ENCODE results near the gene HSPA1L. TPM values are rescaled to one million over a fixed set of nuclear protein-coding genes. Genes with fewer than 3 reads are reported as not detected.

HSPA1L gene
- total RNA-seq, 1 donor from 2014 or later: 0.49 TPM

DNA sequence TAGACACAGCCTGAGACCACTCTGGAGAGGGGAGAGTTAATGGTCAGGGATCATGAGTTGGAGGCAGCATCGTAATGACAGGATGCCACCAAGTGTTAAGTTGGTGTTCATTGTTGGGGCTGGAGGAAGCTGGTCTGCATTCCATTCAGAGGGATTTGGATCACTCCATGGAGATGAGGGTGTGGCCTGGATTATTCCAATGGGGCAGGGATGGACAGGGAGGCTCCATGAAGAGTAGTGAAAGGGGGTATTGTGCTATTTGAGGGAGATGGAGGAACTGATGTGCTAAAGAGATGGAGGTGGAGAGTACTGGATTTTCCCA is 51.5 kb downstream of the HSPA1L start:
- Mint-ChIP-seq H3K9me3 (no peaks in the 10 kb centered on the region), H3K27me3 (ENCODE audit: insufficient read depth, low read depth) (peaks cover 4% of the 10 kb centered on the region), H3K36me3 (peaks cover 34% of the 10 kb centered on the region), H3K27ac (peak overlapping the region; percentile 86), H3K4me1 (peaks cover 29% of the 10 kb centered on the region), H3K4me3 (peak overlapping the region; percentile 54)
- H3K27ac ChIP-seq: peak overlapping the region; percentile 67
- no peaks in the 10 kb centered on the region for H3K9me3 ChIP-seq (ENCODE audit: low read depth)
- peaks cover 18% of the 10 kb centered on the region for H3F3A ChIP-seq (ENCODE audit: low read depth)
- no peak overlapping the region for H3K4me3 ChIP-seq
- no peaks in the 10 kb centered on the region for H3K36me3 ChIP-seq
- H3K9ac ChIP-seq: no peak overlapping the region
- TF ChIP-seq EZH2 (IDR thresholded peaks at IDR 0.05) (no peak), EZH2phosphoT487 (IDR thresholded peaks at IDR 0.05) (no peak)
- TF ChIP-seq, protein P1, sequence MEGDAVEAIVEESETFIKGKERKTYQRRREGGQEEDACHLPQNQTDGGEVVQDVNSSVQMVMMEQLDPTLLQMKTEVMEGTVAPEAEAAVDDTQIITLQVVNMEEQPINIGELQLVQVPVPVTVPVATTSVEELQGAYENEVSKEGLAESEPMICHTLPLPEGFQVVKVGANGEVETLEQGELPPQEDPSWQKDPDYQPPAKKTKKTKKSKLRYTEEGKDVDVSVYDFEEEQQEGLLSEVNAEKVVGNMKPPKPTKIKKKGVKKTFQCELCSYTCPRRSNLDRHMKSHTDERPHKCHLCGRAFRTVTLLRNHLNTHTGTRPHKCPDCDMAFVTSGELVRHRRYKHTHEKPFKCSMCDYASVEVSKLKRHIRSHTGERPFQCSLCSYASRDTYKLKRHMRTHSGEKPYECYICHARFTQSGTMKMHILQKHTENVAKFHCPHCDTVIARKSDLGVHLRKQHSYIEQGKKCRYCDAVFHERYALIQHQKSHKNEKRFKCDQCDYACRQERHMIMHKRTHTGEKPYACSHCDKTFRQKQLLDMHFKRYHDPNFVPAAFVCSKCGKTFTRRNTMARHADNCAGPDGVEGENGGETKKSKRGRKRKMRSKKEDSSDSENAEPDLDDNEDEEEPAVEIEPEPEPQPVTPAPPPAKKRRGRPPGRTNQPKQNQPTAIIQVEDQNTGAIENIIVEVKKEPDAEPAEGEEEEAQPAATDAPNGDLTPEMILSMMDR (IDR thresholded peaks at IDR 0.05): no peak
- H3K4me2 ChIP-seq: peak overlapping the region; percentile 73
- no peaks in the 10 kb centered on the region for H4K20me1 ChIP-seq (ENCODE audit: low read depth)
- H3K27me3 ChIP-seq: no peaks in the 10 kb centered on the region
- peaks cover 23% of the 10 kb centered on the region for H3K4me1 ChIP-seq
- peak; percentile 88 for DNase-seq (ENCODE audit: low spot score)
- no peaks in the 10 kb centered on the region for H3K79me2 ChIP-seq (ENCODE audit: low read depth)
- H2AFZ ChIP-seq (replicated peaks): no peak overlapping the region

DNA sequence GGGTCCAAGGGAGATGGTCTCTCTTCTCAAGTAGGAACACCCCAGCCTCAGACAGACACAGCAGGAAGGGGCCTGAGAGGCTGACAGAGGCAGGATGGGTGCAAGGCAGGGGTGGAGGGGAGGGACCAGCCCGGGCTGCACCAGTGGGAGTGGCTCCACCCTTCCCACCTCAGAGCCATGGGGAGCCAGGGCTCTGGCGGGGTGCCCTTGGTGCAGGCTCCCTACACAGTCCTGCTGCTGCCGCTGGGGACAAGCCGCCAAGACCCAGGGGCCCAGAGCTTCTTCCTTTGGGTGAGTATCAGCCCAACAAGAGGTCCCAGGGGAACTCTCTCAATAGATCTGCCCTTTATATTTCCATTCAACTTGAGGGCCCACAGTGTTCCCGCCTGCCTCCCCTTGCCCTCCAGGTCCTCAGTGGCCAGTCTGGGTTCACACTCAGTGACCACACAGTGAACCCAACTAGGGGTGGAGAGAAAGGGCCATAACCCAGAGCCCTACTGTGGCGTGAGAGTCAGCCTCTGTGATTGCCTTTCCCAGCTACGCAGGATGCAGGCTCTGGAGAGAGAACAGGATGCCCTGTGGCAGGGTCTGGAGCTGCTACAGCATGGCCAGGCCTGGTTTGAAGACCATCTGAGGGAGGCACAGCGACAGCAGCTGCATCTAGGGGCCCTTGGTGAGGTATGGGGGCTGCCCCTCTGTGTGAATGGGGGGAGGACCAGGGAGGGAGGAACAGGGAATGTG is 52.0 kb downstream of the HSPA1L start:
- Histone ChIP-seq H3K79me2 (ENCODE audit: low read depth) (no peaks in the 10 kb centered on the region), H3K9ac (no peak overlapping the region), H3F3A (ENCODE audit: low read depth) (peaks cover 18% of the 10 kb centered on the region), H3K4me3 (no peak overlapping the region), H3K4me1 (peaks cover 23% of the 10 kb centered on the region), H3K27me3 (no peaks in the 10 kb centered on the region), H4K20me1 (ENCODE audit: low read depth) (no peaks in the 10 kb centered on the region), H3K27ac (peak overlapping the region; percentile 67), H3K36me3 (no peaks in the 10 kb centered on the region), H3K9me3 (ENCODE audit: low read depth) (no peaks in the 10 kb centered on the region), H3K4me2 (peak overlapping the region; percentile 73), H2AFZ (replicated peaks) (no peak overlapping the region)
- Mint-ChIP-seq H3K36me3 (peaks cover 38% of the 10 kb centered on the region), H3K4me3 (peak overlapping the region; percentile 54), H3K4me1 (peaks cover 29% of the 10 kb centered on the region), H3K9me3 (no peaks in the 10 kb centered on the region), H3K27me3 (ENCODE audit: insufficient read depth, low read depth) (peaks cover 4% of the 10 kb centered on the region), H3K27ac (peak overlapping the region; percentile 96)
- TF ChIP-seq EZH2 (IDR thresholded peaks at IDR 0.05) (no peak), EZH2phosphoT487 (IDR thresholded peaks at IDR 0.05) (no peak)
- TF ChIP-seq, protein P1 (IDR thresholded peaks at IDR 0.05): no peak
- DNase-seq (ENCODE audit: low spot score): no peak

DNA sequence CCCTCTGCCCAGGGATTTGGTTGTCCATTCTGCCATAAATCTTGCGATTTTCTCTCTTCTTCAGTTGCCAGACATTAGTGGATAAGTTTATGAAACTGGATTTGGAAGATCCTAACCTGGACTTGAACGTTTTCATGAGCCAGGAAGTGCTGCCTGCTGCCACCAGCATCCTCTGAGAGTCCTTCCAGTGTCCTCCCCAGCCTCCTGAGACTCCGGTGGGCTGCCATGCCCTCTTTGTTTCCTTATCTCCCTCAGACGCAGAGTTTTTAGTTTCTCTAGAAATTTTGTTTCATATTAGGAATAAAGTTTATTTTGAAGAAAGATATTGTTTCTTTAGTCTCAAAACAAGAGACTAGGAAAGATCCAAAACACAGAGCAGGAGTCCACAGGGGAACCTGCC is 52.7 kb downstream of the HSPA1L start, which contains the start of gene SAPCD1:
TSS of gene SAPCD1 (plus strand) at position 301 of the 400 bp plus-strand sequence. CDS start 399 bp downstream, outside the sequence.
- Mint-ChIP-seq H3K4me3 (peak within 1 kb of the TSS; percentile 54), H3K27me3 (ENCODE audit: insufficient read depth, low read depth) (peaks cover 4% of the 10 kb centered on the region), H3K9me3 (no peaks in the 10 kb centered on the region), H3K27ac (peak within 1 kb of the TSS; percentile 96), H3K36me3 (peaks cover 40% of the 10 kb centered on the region), H3K4me1 (peaks cover 29% of the 10 kb centered on the region)
- Histone ChIP-seq H3K27me3 (no peaks in the 10 kb centered on the region), H4K20me1 (ENCODE audit: low read depth) (no peaks in the 10 kb centered on the region), H3K9me3 (ENCODE audit: low read depth) (no peaks in the 10 kb centered on the region), H3K36me3 (no peaks in the 10 kb centered on the region), H2AFZ (replicated peaks) (no peak within 1 kb of the TSS), H3K27ac (peak within 1 kb of the TSS; percentile 67), H3K4me3 (no peak within 1 kb of the TSS), H3F3A (ENCODE audit: low read depth) (peaks cover 18% of the 10 kb centered on the region), H3K4me1 (peaks cover 23% of the 10 kb centered on the region), H3K79me2 (ENCODE audit: low read depth) (no peaks in the 10 kb centered on the region), H3K9ac (no peak within 1 kb of the TSS), H3K4me2 (peak within 1 kb of the TSS; percentile 73)
- TF ChIP-seq EZH2phosphoT487 (IDR thresholded peaks at IDR 0.05) (no peak), EZH2 (IDR thresholded peaks at IDR 0.05) (no peak)
- TF ChIP-seq, protein P1 (IDR thresholded peaks at IDR 0.05): no peak
- DNase-seq (ENCODE audit: low spot score): no peak
